Ovary (tissue), 10 donors: Measurements from ENCODE around the gene TENT5A. TPM values are rescaled to one million over a fixed set of nuclear protein-coding genes. Genes with fewer than 3 reads are reported as not detected.

Source experiments
- DNase-seq, 5 donors: peaks; one replicate each; pipeline ENCODE4 v3.0.0-alpha.2; 2019 to 2020
- H3K27ac ChIP-seq, 2 donors: fragments of 200-600 bp; one replicate each; pipeline versions ENCODE4 v1.5.1 to v1.8.0; 2019 to 2022
- H3K27me3 ChIP-seq: fragments of 200-600 bp; one replicate; pipeline ENCODE4 v1.8.0; 2022
- H3K36me3 ChIP-seq: fragments of 200-600 bp; sonication (generic); one replicate; pipeline ENCODE4 v1.5.1; 2019
- H3K4me1 ChIP-seq: one replicate; pipeline ENCODE4 v1.8.1; 2013; ENCODE audit warnings: mild to moderate bottlenecking, moderate library complexity; ENCODE audit not compliant: insufficient read depth
- H3K4me3 ChIP-seq: fragments of 200-600 bp; sonication (generic); one replicate; pipeline ENCODE4 v1.5.1; 2017
- H3K9me3 ChIP-seq, 2 donors: fragments of 200-600 bp in 1 of 2; sonication (generic) in 1 of 2; one replicate each; pipeline versions ENCODE4 v1.5.1 to v1.8.1; 2013 to 2019; ENCODE audit warnings: mild to moderate bottlenecking in 1 of 2, moderate library complexity in 1 of 2
- CTCF ChIP-seq, 3 donors: fragments of 450-650 bp in 2 of 3; fragments of 200-600 bp in 1 of 3; IDR thresholded peaks; one replicate each; pipeline versions ENCODE4 v1.5.1 to v1.8.0; 2016 to 2022; ENCODE audit warnings: antibody characterized with exemption in 3 of 3, mild to moderate bottlenecking in 1 of 3
- EP300 ChIP-seq: sonication (generic); formaldehyde crosslinking; IDR thresholded peaks from one replicate; pipeline ENCODE4 v1.6.1; 2017; ENCODE audit warnings: antibody characterized with exemption
- POLR2A ChIP-seq: fragments of 450-650 bp; IDR thresholded peaks from one replicate; pipeline ENCODE4 v1.6.1; 2017; ENCODE audit warnings: antibody characterized with exemption, mild to moderate bottlenecking, moderate library complexity
- WGBS, 3 donors: extraction: QIAGEN DNeasy Blood & Tissue Kit in 1 of 3; methylation state at CpG; one replicate each; pipeline versions ENCODE4 v1.1.5 to v1.1.7; 2013 to 2017; 5-methylcytosine and 5-hydroxymethylcytosine counted together
- intact Hi-C, 4 donors: fragments of 100-400 bp; cut with DNase I; formaldehyde crosslinking; loops; one replicate each; pipeline versions ENCODE4 v1.11.0 to v1.15.1; 2022 to 2023
- long read RNA-seq, 3 donors: library from polyadenylated mRNA in 2 of 3; unstranded in 2 of 3; transcript quantifications; one replicate each; pipeline ENCODE4 v2.0.0 and lab custom pipeline, GENCODE V29; 2021 to 2026
- polyA plus RNA-seq, 2 donors: library from polyadenylated mRNA; stranded (reverse); fragments of 200-250 nt in 1 of 2; fragments of 350-450 nt in 1 of 2; fragmentation: Illumina TruSeq in 1 of 2; extraction: RNeasy Lipid Tissue Mini Kit (QIAGEN cat#74804) in 1 of 2; gene quantifications; one replicate each; pipeline ENCODE4 v1.2.3, GENCODE V29; 2013 to 2014
- total RNA-seq, 7 donors: library from RNA; depleted of rRNA in 2 of 7; stranded (reverse); fragments of >200 nt in 2 of 7; fragmentation: NEBNext Ultra II Directional in 3 of 7; extraction: Animal tissue kit (Norgen Biotek cat#: 25700) in 3 of 7; gene quantifications; one replicate each; pipeline versions ENCODE4 v1.1.0 to v1.2.4, GENCODE V29; 2016 to 2023
- donor health status: DM: no; HTN: no; CAD: no; lungs with moderate emphysema.
- donor health status: DM: no; HTN: no; CAD: no.
- donor health status: Bipolar disorder and iron deficiency.
- donor health status: DM: yes; HTN: yes; CAD: no.
- donor health status: DM: no; HTN: no; CAD: no.
- donor health status: DM: yes; HTN: yes; CAD: no.

TENT5A gene
- total RNA-seq, result 10 to 100 TPM; 19.9 to 47.1 (median 29.4) TPM
- 10 to 100 TPM; 14.6 to 46.3 TPM for polyA plus RNA-seq
- long read RNA-seq, donor 1, full-length matches to known transcripts, result 467 of 515 reads
- long read RNA-seq, donor 1, partial matches to known transcripts, result 28 of 515 reads
- long read RNA-seq, donor 1, other reads (novel, unspliced or antisense), result 20 of 515 reads
- long read RNA-seq, donor 2, full-length matches to known transcripts, result 4 of 4 reads
- long read RNA-seq, donor 2, partial matches to known transcripts, result 0 of 4 reads
- long read RNA-seq, donor 2, other reads (novel, unspliced or antisense), result 0 of 4 reads
- long read RNA-seq, donor 3, full-length matches to known transcripts, result 36 of 50 reads
- long read RNA-seq, donor 3, partial matches to known transcripts, result 6 of 50 reads
- long read RNA-seq, donor 3, other reads (novel, unspliced or antisense), result 8 of 50 reads

GRCh38 chr6:81752084-81752920 lies at the start of gene TENT5A:
Gene TENT5A, minus strand, starts transcription at chr6:81752681. Its CDS starts 540 bp downstream, at chr6:81752141.
- no peaks in the 10 kb centered on the region for H3K36me3 ChIP-seq
- H3K4me1 ChIP-seq, result peaks cover 4% of the 10 kb centered on the region
- H3K9me3 ChIP-seq, result no peaks in the 10 kb centered on the region
- DNase-seq, result peak; percentile 94 to 96 (median 96)
- intact Hi-C loops, result loop anchor here in 2 of 4 donors (5.0 kb wide), 3 partner anchors 140 to 1145 kb away; no protein-coding TSS in a partner anchor
- peak within 1 kb of the TSS; percentile 91 for H3K4me3 ChIP-seq
- peak within 1 kb of the TSS; percentile 93 to 98 for H3K27ac ChIP-seq
- WGBS, 3 donors, result 0 to 2% (median 1%) methylated on average over 57 to 77 of the region's 77 CpGs
- TF ChIP-seq CTCF (IDR thresholded peaks at IDR 0.05) (peak in 2 of 3 donors; percentile 11 to 19), POLR2A (peak; percentile 85), EP300 (no peak)
- H3K27me3 ChIP-seq, result no peaks in the 10 kb centered on the region

- Histone ChIP-seq H3K27ac (no peak overlapping the region), H3K27me3 (no peaks in the 10 kb centered on the region), H3K36me3 (no peaks in the 10 kb centered on the region), H3K9me3 (no peaks in the 10 kb centered on the region), H3K4me1 (no peaks in the 10 kb centered on the region), H3K4me3 (no peak overlapping the region)
- 95 to 96% (median 95%) methylated on average over 3 of the region's 3 CpGs for WGBS, 3 donors
- TF ChIP-seq POLR2A, result no peak
- TF ChIP-seq EP300, result no peak
- no peak for TF ChIP-seq CTCF (IDR thresholded peaks at IDR 0.05)
- DNase-seq, result no peak
- intact Hi-C loops, result no loop called here
Observed at GRCh38 chr6:81801489-81801888, 49.0 kb upstream of the TENT5A start.

DNA sequence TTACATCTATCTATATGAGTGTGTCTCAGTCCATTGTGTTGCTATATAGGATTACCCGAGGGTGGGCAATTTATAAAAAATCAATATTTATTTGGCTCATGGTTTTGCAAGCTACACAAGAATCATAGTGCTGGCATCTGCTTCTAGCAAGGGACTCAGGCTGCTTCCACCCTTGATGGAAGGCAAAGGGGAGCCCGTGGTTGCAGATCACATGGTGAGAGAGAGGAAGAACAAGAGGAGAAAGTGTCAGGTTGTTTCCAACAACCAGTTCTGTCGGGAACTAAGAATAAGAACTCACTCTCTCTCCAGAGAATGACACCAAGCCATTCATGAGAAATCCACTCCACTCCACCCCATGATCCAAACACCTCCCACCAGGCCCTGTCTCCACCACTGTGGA lies 48.2 kb upstream of the TENT5A start:
- Histone ChIP-seq H3K4me1 (no peaks in the 10 kb centered on the region), H3K27ac (no peak overlapping the region), H3K27me3 (no peaks in the 10 kb centered on the region), H3K9me3 (no peaks in the 10 kb centered on the region), H3K36me3 (no peaks in the 10 kb centered on the region), H3K4me3 (no peak overlapping the region)
- WGBS, 3 donors, result 85 to 88% (median 85%) methylated on average over 3 of the region's 3 CpGs
- intact Hi-C loops, result no loop called here
- TF ChIP-seq EP300 (no peak), POLR2A (no peak)
- DNase-seq, result no peak

DNA sequence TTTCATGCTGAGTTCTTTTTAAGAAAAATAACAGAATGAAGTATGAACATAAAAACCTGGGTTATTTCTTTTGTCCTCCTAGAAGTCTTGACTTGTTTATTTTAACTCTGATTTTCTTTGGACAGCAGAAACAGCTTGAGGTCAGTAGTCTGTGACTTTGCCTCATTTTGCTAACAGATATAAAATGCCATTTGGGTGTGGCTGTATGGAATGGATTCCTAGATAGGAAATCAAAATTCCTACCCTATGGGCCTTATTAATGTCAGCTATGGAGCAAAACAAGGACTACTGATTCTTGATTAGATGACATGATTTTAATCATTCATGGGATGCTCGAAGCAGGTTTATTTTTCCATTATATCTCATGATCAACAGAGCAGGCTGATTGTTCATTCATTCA lies 46.8 kb upstream of the TENT5A start:
- WGBS, 3 donors, result 87 to 96% (median 89%) methylated on average over 1 of the region's 1 CpG
- Histone ChIP-seq H3K4me1 (no peaks in the 10 kb centered on the region), H3K27ac (no peak overlapping the region), H3K36me3 (no peaks in the 10 kb centered on the region), H3K4me3 (no peak overlapping the region), H3K27me3 (no peaks in the 10 kb centered on the region), H3K9me3 (no peaks in the 10 kb centered on the region)
- DNase-seq, result no peak
- intact Hi-C loops, result no loop called here
- no peak for TF ChIP-seq EP300
- TF ChIP-seq CTCF (IDR thresholded peaks at IDR 0.05), result no peak
- TF ChIP-seq POLR2A, result no peak
